HepG2 (cell line): ENCODE measurements around the gene GPR89A. TPM values are rescaled to one million over a fixed set of nuclear protein-coding genes. Genes with fewer than 3 reads are reported as not detected.
A peak's percentile ranks its signal among the peaks of the same experiment; 100 is the strongest.

Experiments
- ATF7 ChIP-seq, 2 experiments: fragments of 450-650 bp in 1 of 2; sonication (generic) in 1 of 2; formaldehyde crosslinking in 1 of 2; IDR thresholded peaks; 2 replicates each; pipeline versions ENCODE4 v1.4.0 to v1.6.1; 2016 to 2020; ENCODE audit warnings: antibody characterized with exemption in 1 of 2, mild to moderate bottlenecking in 1 of 2, missing genetic modification reagents in 1 of 2
- ATF7-NPFF ChIP-seq: sonication (generic); formaldehyde crosslinking; IDR thresholded peaks from 2 replicates; pipeline ENCODE4 v1.8.1; 2023; ENCODE audit warnings: mild to moderate bottlenecking, low read depth, missing genetic modification reagents, moderate library complexity
- BRCA1 ChIP-seq: sonication (generic); formaldehyde crosslinking; IDR thresholded peaks from 2 replicates; pipeline ENCODE4 v1.4.0; 2020; ENCODE audit warnings: missing genetic modification reagents
- CREB3 ChIP-seq: sonication (generic); formaldehyde crosslinking; IDR thresholded peaks from 2 replicates; pipeline ENCODE4 v1.5.0; 2020; ENCODE audit warnings: missing genetic modification reagents
- E2F1 ChIP-seq: sonication (generic); formaldehyde crosslinking; IDR thresholded peaks from 2 replicates; pipeline ENCODE4 v1.5.0; 2020; ENCODE audit warnings: missing genetic modification reagents
- ERF ChIP-seq: IDR thresholded peaks from 2 replicates; pipeline ENCODE4 v1.6.1; 2018; ENCODE audit warnings: missing biosample characterization, missing genetic modification reagents
- GATAD1 ChIP-seq: IDR thresholded peaks from 2 replicates; pipeline ENCODE4 v1.6.1; 2016; ENCODE audit warnings: missing genetic modification reagents, missing compliant biosample characterization
- HIC2 ChIP-seq: sonication (generic); formaldehyde crosslinking; IDR thresholded peaks from 2 replicates; pipeline ENCODE4 v1.9.0; 2022; ENCODE audit warnings: low read depth, missing genetic modification reagents
- HIVEP1 ChIP-seq: sonication (generic); formaldehyde crosslinking; IDR thresholded peaks from 2 replicates; pipeline ENCODE4 v1.4.0; 2020; ENCODE audit warnings: mild to moderate bottlenecking, missing genetic modification reagents
- IKZF1 ChIP-seq: fragments of 450-650 bp; IDR thresholded peaks from 2 replicates; pipeline ENCODE4 v1.7.1; 2016
- KDM2A ChIP-seq: sonication (generic); formaldehyde crosslinking; IDR thresholded peaks from 2 replicates; pipeline ENCODE4 v1.4.0; 2020; ENCODE audit warnings: low read depth, missing genetic modification reagents, borderline replicate concordance
- MAF1 ChIP-seq: sonication (generic); formaldehyde crosslinking; IDR thresholded peaks from 2 replicates; pipeline ENCODE4 v1.5.0; 2020; ENCODE audit warnings: missing genetic modification reagents, borderline replicate concordance
- RCOR2 ChIP-seq: IDR thresholded peaks from 2 replicates; pipeline ENCODE4 v1.6.1; 2016; ENCODE audit warnings: missing biosample characterization, missing genetic modification reagents
- REPIN1 ChIP-seq: sonication (generic); formaldehyde crosslinking; IDR thresholded peaks from 2 replicates; pipeline ENCODE4 v1.8.0; 2022; ENCODE audit warnings: missing genetic modification reagents, low read depth, mild to moderate bottlenecking, borderline replicate concordance
- TBP ChIP-seq: sonication (generic); formaldehyde crosslinking; IDR thresholded peaks from 2 replicates; pipeline ENCODE4 v1.5.0; 2020; ENCODE audit warnings: missing genetic modification reagents
- ZFP36L1 ChIP-seq: sonication (generic); formaldehyde crosslinking; IDR thresholded peaks from 2 replicates; pipeline ENCODE4 v1.8.0; 2022; ENCODE audit warnings: mild to moderate bottlenecking, missing genetic modification reagents, moderate library complexity
- ZMYM3 ChIP-seq: sonication (generic); formaldehyde crosslinking; IDR thresholded peaks from 2 replicates; pipeline ENCODE4 v1.5.1; 2020; ENCODE audit warnings: mild to moderate bottlenecking, missing genetic modification reagents
- ZNF263 ChIP-seq: sonication (generic); formaldehyde crosslinking; IDR thresholded peaks from 2 replicates; pipeline ENCODE4 v1.4.0; 2020; ENCODE audit warnings: missing genetic modification reagents
- ZNF280B ChIP-seq: sonication (generic); formaldehyde crosslinking; IDR thresholded peaks from 2 replicates; pipeline ENCODE4 v1.5.0; 2020; ENCODE audit warnings: missing genetic modification reagents, mild to moderate bottlenecking, borderline replicate concordance
- ZNF432 ChIP-seq: sonication (generic); formaldehyde crosslinking; IDR thresholded peaks from 2 replicates; pipeline ENCODE4 v1.5.0; 2020; ENCODE audit warnings: missing genetic modification reagents, mild to moderate bottlenecking, borderline replicate concordance
- ZNF549 ChIP-seq: sonication (generic); formaldehyde crosslinking; IDR thresholded peaks from 2 replicates; pipeline ENCODE4 v1.5.0; 2020; ENCODE audit warnings: missing genetic modification reagents
- ZNF570 ChIP-seq: sonication (generic); formaldehyde crosslinking; IDR thresholded peaks from 2 replicates; pipeline ENCODE4 v1.4.0; 2020; ENCODE audit warnings: mild to moderate bottlenecking, missing genetic modification reagents, borderline replicate concordance
- ZNF577 ChIP-seq: sonication (generic); formaldehyde crosslinking; IDR thresholded peaks from 2 replicates; pipeline ENCODE4 v1.4.0; 2020; ENCODE audit warnings: mild to moderate bottlenecking, low read depth, missing genetic modification reagents, borderline replicate concordance
- ZNF660 ChIP-seq: sonication (generic); formaldehyde crosslinking; IDR thresholded peaks from 2 replicates; pipeline ENCODE4 v1.5.1; 2020; ENCODE audit warnings: mild to moderate bottlenecking, low read depth, missing genetic modification reagents, borderline replicate concordance
- ZSCAN22 ChIP-seq: sonication (generic); formaldehyde crosslinking; IDR thresholded peaks from 2 replicates; pipeline ENCODE4 v1.4.0; 2020; ENCODE audit warnings: mild to moderate bottlenecking, missing genetic modification reagents
- ZZZ3 ChIP-seq: sonication (generic); formaldehyde crosslinking; IDR thresholded peaks from 2 replicates; pipeline ENCODE4 v1.4.0; 2020; ENCODE audit warnings: missing genetic modification reagents, mild to moderate bottlenecking, borderline replicate concordance
- polyA plus RNA-seq, 8 experiments: library from polyadenylated mRNA; depleted of rRNA in 3 of 8; stranded (reverse) in 7 of 8; unstranded in 1 of 8; fragments of >200 nt; fragmentation: Illumina TruSeq in 4 of 8; extraction: Trizol in 4 of 8; gene quantifications; 2 replicates each; pipeline versions ENCODE4 v1.2.1 to v1.2.3, GENCODE V29; 2011 to 2016; ENCODE audit warnings: low read depth in 4 of 8, missing spikeins in 1 of 8, mixed read lengths in 1 of 8; ENCODE audit not compliant: insufficient read depth in 1 of 8
- total RNA-seq, 5 experiments: library from RNA; depleted of rRNA; stranded (reverse); fragments of >200 nt; fragmentation: Illumina TruSeq; extraction: Trizol; gene quantifications; 2 replicates each; pipeline ENCODE4 v1.2.3, GENCODE V29; 2016; ENCODE audit warnings: low read depth in 1 of 5

The GPR89A gene
- total and polyA plus RNA-seq, 2 of the 13 experiments (the other 11 are each of a cell fraction or from before 2014, with no cell fraction given): 23.4 to 32.6 TPM

- TF ChIP-seq KDM2A (CRISPR knock-in tag) (peak; percentile 21; the same call in 1 of the 2 replicates), ZMYM3 (CRISPR knock-in tag) (peak; percentile 80), ERF (CRISPR knock-in tag) (peak; percentile 60), MAF1 (CRISPR knock-in tag) (no peak), ZFP36L1 (CRISPR knock-in tag) (0 out of 2 replicates have a peak, but pooled peaks have one; percentile 58), ZNF263 (CRISPR knock-in tag) (peak; percentile 88), CREB3 (CRISPR knock-in tag) (no peak), ZNF660 (CRISPR knock-in tag) (no peak), ATF7 (IDR thresholded peaks at IDR 0.05) (no peak), ATF7 (CRISPR knock-in tag; IDR thresholded peaks at IDR 0.05) (no peak), ZNF549 (CRISPR knock-in tag) (no peak), ATF7-NPFF (CRISPR knock-in tag) (no peak), ZNF570 (CRISPR knock-in tag) (no peak), E2F1 (CRISPR knock-in tag) (no peak), TBP (CRISPR knock-in tag) (no peak), ZSCAN22 (CRISPR knock-in tag) (peak; percentile 66; the same call in 1 of the 2 replicates), HIC2 (CRISPR knock-in tag) (peak; percentile 25; the same call in 1 of the 2 replicates), IKZF1 (no peak), ZNF280B (CRISPR knock-in tag) (no peak), ZNF432 (no peak), ZZZ3 (CRISPR knock-in tag) (no peak), REPIN1 (CRISPR knock-in tag) (0 out of 2 replicates have a peak, but pooled peaks have one; percentile 48), BRCA1 (CRISPR knock-in tag) (0 out of 2 replicates have a peak, but pooled peaks have one; percentile 70), ZNF577 (CRISPR knock-in tag) (no peak), HIVEP1 (CRISPR knock-in tag) (no peak), RCOR2 (CRISPR knock-in tag) (no peak), GATAD1 (CRISPR knock-in tag) (no peak)
These were observed 106.8 kb downstream of the GPR89A start (continued) for GRCh38 chr1:145714524-145715111.
